OCI-LY3 (cell line): ENCODE results near the gene DOCK10.
"Not testable (repeated sequence)": the region's sequence is repeated elsewhere in the genome, so short reads cannot be mapped to it uniquely, and the experiment has no call there.

Experiments used
- CTCF ChIP-seq: fragments of 200-600, 300-600 bp; sonication (generic); IDR thresholded peaks from 2 replicates; pipeline ENCODE4 v1.5.1; 2014; ENCODE audit warnings: antibody characterized with exemption, low read length, low read depth
- EZH2phosphoT487 ChIP-seq: fragments of 200-600 bp; shearing (Covaris generic); IDR thresholded peaks from 2 replicates; pipeline ENCODE4 v1.6.1; 2018; ENCODE audit warnings: antibody characterized with exemption, mixed run types, low read depth

GRCh38 chr2:225047502-225047901 is 5.2 kb upstream of the DOCK10 start:
- not testable (repeated sequence) for TF ChIP-seq CTCF, EZH2phosphoT487
